ENCODE data around the gene BMP8B.

DNA sequence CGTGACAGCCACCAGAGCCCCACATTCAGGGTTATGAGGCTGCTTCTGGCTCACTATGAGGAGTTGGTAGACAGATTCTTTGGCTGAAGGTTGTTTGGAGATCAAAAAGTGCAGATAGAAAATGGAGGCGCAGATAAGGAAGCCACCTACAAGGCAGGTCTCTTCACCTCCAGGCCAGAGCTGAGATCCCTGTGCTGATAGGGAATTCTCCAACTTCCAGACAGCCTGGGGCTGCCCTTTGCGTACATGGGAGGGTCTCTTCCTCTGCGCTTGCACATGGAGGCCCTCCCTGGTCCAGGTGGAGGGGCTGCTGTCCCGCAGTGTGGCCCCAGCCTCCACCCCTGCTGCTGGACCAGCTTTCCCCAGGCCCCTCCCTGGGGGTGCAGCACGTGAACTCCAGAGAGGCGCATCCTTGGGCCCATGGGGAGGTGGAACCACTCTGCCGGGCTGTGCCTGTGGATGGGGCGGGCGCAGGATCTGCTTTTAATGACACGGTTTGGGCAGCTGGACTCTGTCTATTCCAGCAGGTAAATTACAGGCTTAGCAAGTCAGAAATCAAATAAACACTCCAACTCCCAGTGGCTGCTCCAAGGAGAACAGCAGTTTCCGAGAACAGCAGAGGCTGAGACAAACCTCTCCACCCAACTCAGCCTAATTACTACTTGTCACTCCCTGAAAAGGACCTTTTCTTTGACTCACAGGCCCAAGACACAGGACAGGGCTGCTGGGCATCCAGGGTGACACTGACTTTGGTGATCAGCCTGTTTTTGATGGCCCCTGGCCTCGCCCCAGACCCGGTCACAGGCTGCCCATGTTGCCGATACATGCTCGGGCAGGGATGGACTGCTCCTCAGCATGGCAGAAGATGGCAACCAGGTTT lies 29.9 kb downstream of the BMP8B start:
- TF ChIP-seq ZFX (IDR thresholded peaks at IDR 0.05; ENCODE audit: borderline replicate concordance) (no peak), CTCF (IDR thresholded peaks at IDR 0.05) (no peak)

All from 22Rv1 (cell line).